ENCODE data around the gene CXCL17. TPM values are rescaled to one million over a fixed set of nuclear protein-coding genes. Genes with fewer than 3 reads are reported as not detected.

Gene CXCL17
- total and polyA plus RNA-seq, 2 donors (not counting 1 experiment from before 2014, with no cell fraction given), result not detected

- TF ChIP-seq EZH2 (IDR thresholded peaks at IDR 0.05; ENCODE audit: borderline replicate concordance, insufficient read depth, low read depth, low read length, poor library complexity, severe bottlenecking) (no peak), CTCF (IDR thresholded peaks at IDR 0.05) (no peak)
- 3% methylated on average over 42 of the region's 42 CpGs for WGBS (ENCODE audit: insufficient coverage)
- Histone ChIP-seq H3K4me1 (ENCODE audit: control insufficient read depth in 2 of 2, insufficient read depth in 2 of 2, low read length in 2 of 2) (peaks cover 22 to 34% of the 10 kb centered on the region in 2 donors), H3K27me3 (replicated peaks in 1 of 4; ENCODE audit: control extremely low read depth in 1 of 4, control insufficient read depth in 3 of 4, insufficient read depth in 4 of 4, low read length in 3 of 4) (no peaks in the 10 kb centered on the region), H3K9ac (ENCODE audit: low read length) (peak overlapping the region; percentile 83), H3K27ac (ENCODE audit: low read length in 2 of 2) (peak overlapping the region; percentile 68 to 77), H3K4me3 (ENCODE audit: control extremely low read depth in 1 of 5, extremely low read depth in 1 of 5, insufficient read depth in 1 of 5, low read depth in 2 of 5, low read length in 4 of 5) (peak overlapping the region; percentile 83 to 93 (median 89)), H3K4me2 (replicated peaks; ENCODE audit: low read depth, low read length, poor library complexity, severe bottlenecking) (peak overlapping the region; percentile 83), H4K20me1 (ENCODE audit: control insufficient read depth, insufficient read depth, low read length, poor library complexity, severe bottlenecking) (no peaks in the 10 kb centered on the region), H3K79me2 (ENCODE audit: control insufficient read depth, insufficient read depth, low read length) (peaks cover 22% of the 10 kb centered on the region), H3K9me3 (ENCODE audit: control extremely low read depth in 1 of 3, control insufficient read depth in 2 of 3, insufficient read depth in 1 of 3, low read length in 2 of 3) (no peaks in the 10 kb centered on the region), H2AFZ (ENCODE audit: insufficient read depth, low read depth, low read length, poor library complexity, severe bottlenecking) (peak overlapping the region; percentile 93), H3K36me3 (replicated peaks in 1 of 2; ENCODE audit: control extremely low read depth in 1 of 2, control insufficient read depth in 1 of 2, extremely low read depth in 1 of 2, insufficient read depth in 2 of 2, low read length in 1 of 2) (no peaks in the 10 kb centered on the region)
- ChIA-PET CTCF (interaction anchor here (0.5 to 1.9 kb wide), 11 partner anchors 9 to 475 kb away, joined by 3 to 9 read pairs (median 3); no protein-coding TSS in a partner anchor), POLR2A (interaction anchor here (0.6 to 1.8 kb wide), 6 partner anchors 9 to 443 kb away, joined by 3 to 11 read pairs (median 3); partner anchors contain the start of gene ZNF574)
- intact Hi-C loops (cut with micrococcal nuclease), result loop anchor here (1.0 to 5.0 kb wide), 5 partner anchors 9 to 319 kb away; partner anchors contain the start of genes MEGF8 and ZNF574
- Mint-ChIP-seq H3K27me3 (peaks cover 3% of the 10 kb centered on the region), H3K27ac (peak overlapping the region; percentile 95), H3K9me3 (ENCODE audit: insufficient read depth) (no peaks in the 10 kb centered on the region), H3K4me3 (peak overlapping the region; percentile 95), H3K4me1 (peaks cover 39% of the 10 kb centered on the region)
- DNase-seq (peak; percentile 95), ATAC-seq (ENCODE audit: low read depth) (peak; percentile 97)
Observed at GRCh38 chr19:42396381-42397262, 46.1 kb downstream of the CXCL17 start.
